Peyer's patch (tissue), 4 donors: Measurements from ENCODE around the gene MAML2. TPM values are rescaled to one million over a fixed set of nuclear protein-coding genes. Genes with fewer than 3 reads are reported as not detected.

ENCODE experiments used
- DNase-seq, 3 donors: peaks; one replicate each; pipeline ENCODE4 v3.0.0-alpha.2; 2017 to 2019
- H3K27ac ChIP-seq, 4 donors: fragments of 200-600 bp; sonication (generic); one replicate each; pipeline ENCODE4 v1.5.1; 2016 to 2019
- H3K27me3 ChIP-seq, 2 donors: fragments of 200-600 bp; sonication (generic); one replicate each; pipeline ENCODE4 v1.5.1; 2019
- H3K36me3 ChIP-seq, 3 donors: fragments of 200-600 bp; sonication (generic); one replicate each; pipeline ENCODE4 v1.5.1; 2016 to 2019
- H3K4me1 ChIP-seq, 4 donors: fragments of 200-600 bp; sonication (generic); one replicate each; pipeline ENCODE4 v1.5.1; 2016 to 2019
- H3K4me3 ChIP-seq, 4 donors: fragments of 200-600 bp; sonication (generic); 1 replicate in 3 of 4; 2 replicates in 1 of 4; pipeline ENCODE4 v1.5.1; 2016 to 2019; ENCODE audit warnings: mild to moderate bottlenecking in 1 of 4
- H3K9me3 ChIP-seq, 4 donors: fragments of 200-600 bp; sonication (generic); one replicate each; pipeline ENCODE4 v1.5.1; 2016 to 2019; ENCODE audit warnings: mild to moderate bottlenecking in 1 of 4
- POLR2A ChIP-seq, 2 donors: fragments of 450-650 bp; IDR thresholded peaks; one replicate each; pipeline ENCODE4 v1.5.1; 2017; ENCODE audit warnings: antibody characterized with exemption in 2 of 2, mild to moderate bottlenecking in 2 of 2, moderate library complexity in 2 of 2
- small RNA-seq, 2 donors: library from RNA; depleted of rRNA; stranded (forward); fragments of <200 nt; gene quantifications; one replicate each; pipeline ENCODE3, GENCODE V24; 2016
- total RNA-seq, 4 donors: library from RNA; depleted of rRNA; stranded (reverse); fragments of >200 nt; gene quantifications; one replicate each; pipeline ENCODE4 v1.1.0, GENCODE V29; 2016
- TF ChIP-seq, protein P1 (sequence below), 6 experiments: fragments of 450-650 bp in 4 of 6; fragments of 200-600 bp in 2 of 6; sonication (generic) in 1 of 6; IDR thresholded peaks; one replicate each; pipeline ENCODE4 v1.5.1; 2017 to 2019; ENCODE audit warnings: antibody characterized with exemption in 6 of 6, mild to moderate bottlenecking in 3 of 6, moderate library complexity in 1 of 6

Gene MAML2
- total RNA-seq, 4 donors from 2014 or later, result 8.4 to 60.2 (median 22.7) TPM

DNA sequence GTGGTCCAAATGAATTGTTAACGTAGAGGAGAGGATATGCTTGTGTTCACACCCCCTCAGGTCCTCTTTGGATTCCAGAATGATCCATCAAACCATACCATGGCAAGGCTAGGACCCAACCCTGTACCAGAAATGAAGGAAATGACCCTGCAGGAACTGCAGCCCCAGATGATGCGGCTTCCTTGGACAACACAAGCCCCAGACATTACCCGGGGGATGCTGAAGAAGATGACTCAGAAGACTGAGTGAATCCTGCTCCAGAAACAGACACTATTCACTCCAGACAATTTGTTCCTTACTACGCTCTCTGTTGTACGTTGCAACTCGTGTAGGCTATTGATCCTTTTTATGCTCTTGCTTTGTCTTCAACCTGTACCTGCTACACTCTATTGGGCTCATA is 403.9 kb downstream of the MAML2 start:
- no peak overlapping the region for H3K4me3 ChIP-seq
- DNase-seq, result no peak
- H3K27me3 ChIP-seq, result no peaks in the 10 kb centered on the region
- no peaks in the 10 kb centered on the region for H3K4me1 ChIP-seq
- no peaks in the 10 kb centered on the region for H3K36me3 ChIP-seq
- H3K9me3 ChIP-seq, result no peaks in the 10 kb centered on the region
- H3K27ac ChIP-seq, result no peak overlapping the region
- TF ChIP-seq, protein P1, sequence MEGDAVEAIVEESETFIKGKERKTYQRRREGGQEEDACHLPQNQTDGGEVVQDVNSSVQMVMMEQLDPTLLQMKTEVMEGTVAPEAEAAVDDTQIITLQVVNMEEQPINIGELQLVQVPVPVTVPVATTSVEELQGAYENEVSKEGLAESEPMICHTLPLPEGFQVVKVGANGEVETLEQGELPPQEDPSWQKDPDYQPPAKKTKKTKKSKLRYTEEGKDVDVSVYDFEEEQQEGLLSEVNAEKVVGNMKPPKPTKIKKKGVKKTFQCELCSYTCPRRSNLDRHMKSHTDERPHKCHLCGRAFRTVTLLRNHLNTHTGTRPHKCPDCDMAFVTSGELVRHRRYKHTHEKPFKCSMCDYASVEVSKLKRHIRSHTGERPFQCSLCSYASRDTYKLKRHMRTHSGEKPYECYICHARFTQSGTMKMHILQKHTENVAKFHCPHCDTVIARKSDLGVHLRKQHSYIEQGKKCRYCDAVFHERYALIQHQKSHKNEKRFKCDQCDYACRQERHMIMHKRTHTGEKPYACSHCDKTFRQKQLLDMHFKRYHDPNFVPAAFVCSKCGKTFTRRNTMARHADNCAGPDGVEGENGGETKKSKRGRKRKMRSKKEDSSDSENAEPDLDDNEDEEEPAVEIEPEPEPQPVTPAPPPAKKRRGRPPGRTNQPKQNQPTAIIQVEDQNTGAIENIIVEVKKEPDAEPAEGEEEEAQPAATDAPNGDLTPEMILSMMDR (IDR thresholded peaks at IDR 0.05), result no peak
- no peak for TF ChIP-seq POLR2A (IDR thresholded peaks at IDR 0.05)

DNA sequence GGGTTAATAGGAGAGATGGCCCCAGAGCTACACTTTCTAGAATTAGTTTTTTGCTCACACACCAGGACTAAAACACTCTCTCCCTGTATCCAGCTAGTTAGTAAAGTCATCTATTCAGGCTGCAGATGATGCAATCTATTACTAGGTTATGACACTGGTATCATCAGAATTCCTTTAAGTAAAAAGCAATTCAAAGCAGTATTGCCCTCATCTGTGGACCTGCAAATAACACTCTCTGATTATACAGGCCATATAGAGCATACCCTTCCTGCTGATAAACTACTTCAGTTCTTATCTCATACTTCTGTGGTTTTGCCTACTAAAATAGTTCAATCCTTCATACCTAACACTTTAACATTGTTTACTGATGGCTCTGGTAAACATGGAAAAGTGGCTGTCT is 405.6 kb downstream of the MAML2 start:
- no peaks in the 10 kb centered on the region for H3K27me3 ChIP-seq
- no peaks in the 10 kb centered on the region for H3K36me3 ChIP-seq
- H3K9me3 ChIP-seq, result no peaks in the 10 kb centered on the region
- H3K27ac ChIP-seq, result no peak overlapping the region
- no peaks in the 10 kb centered on the region for H3K4me1 ChIP-seq
- TF ChIP-seq POLR2A (IDR thresholded peaks at IDR 0.05), result no peak
- TF ChIP-seq, protein P1 (IDR thresholded peaks at IDR 0.05), result no peak
- H3K4me3 ChIP-seq, result no peak overlapping the region
- DNase-seq, result no peak

DNA sequence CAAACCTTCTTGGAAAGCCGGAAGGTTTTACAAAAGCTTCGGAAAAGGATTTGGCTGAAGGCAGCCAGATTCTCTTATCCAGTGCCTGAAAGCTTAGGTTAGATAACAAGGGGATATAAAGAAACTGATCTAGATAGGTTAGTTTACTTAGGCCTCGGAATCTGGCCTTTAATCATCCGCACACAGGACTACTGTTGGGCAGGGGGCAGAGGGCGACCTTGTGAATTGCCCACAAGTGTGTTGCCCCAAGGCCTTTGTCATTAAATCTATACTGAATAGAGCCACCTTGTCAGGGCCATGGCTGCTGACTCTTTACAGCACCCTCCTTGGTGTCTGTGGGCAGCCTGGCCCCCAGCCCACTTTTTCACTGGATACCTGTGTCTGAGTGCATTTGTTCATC is 409.4 kb downstream of the MAML2 start:
- H3K4me3 ChIP-seq, result no peak overlapping the region
- no peaks in the 10 kb centered on the region for H3K4me1 ChIP-seq
- H3K27me3 ChIP-seq, result no peaks in the 10 kb centered on the region
- H3K27ac ChIP-seq, result no peak overlapping the region
- H3K9me3 ChIP-seq, result peaks cover 0 to 3% (median 0%) of the 10 kb centered on the region in 4 donors
- H3K36me3 ChIP-seq, result no peaks in the 10 kb centered on the region
- TF ChIP-seq, protein P1 (IDR thresholded peaks at IDR 0.05), result no peak
- TF ChIP-seq POLR2A (IDR thresholded peaks at IDR 0.05), result no peak
- no peak for DNase-seq

DNA sequence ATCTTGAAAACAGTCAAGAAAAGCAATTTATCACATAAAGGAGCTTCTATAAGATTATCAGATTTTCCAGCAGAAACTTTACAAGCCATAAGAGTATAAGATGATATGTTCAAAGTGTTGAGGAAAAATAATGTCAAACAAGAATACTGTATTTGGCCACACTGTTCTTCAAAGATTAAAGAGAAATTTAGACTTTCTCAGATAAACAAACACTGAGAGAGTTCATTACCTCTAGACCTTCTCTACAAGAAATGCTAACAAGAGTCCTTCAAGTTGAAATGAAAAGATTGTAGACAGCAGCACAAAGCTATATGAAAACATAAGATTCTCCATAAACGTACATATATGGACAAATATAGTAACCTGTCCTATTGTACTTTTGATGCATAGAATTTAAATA is 411.1 kb downstream of the MAML2 start:
- TF ChIP-seq POLR2A (IDR thresholded peaks at IDR 0.05), result no peak
- DNase-seq, result no peak
- Histone ChIP-seq H3K4me3 (no peak overlapping the region), H3K27me3 (no peaks in the 10 kb centered on the region), H3K4me1 (no peaks in the 10 kb centered on the region), H3K9me3 (peaks cover 0 to 3% (median 0%) of the 10 kb centered on the region in 4 donors), H3K36me3 (no peaks in the 10 kb centered on the region), H3K27ac (no peak overlapping the region)

DNA sequence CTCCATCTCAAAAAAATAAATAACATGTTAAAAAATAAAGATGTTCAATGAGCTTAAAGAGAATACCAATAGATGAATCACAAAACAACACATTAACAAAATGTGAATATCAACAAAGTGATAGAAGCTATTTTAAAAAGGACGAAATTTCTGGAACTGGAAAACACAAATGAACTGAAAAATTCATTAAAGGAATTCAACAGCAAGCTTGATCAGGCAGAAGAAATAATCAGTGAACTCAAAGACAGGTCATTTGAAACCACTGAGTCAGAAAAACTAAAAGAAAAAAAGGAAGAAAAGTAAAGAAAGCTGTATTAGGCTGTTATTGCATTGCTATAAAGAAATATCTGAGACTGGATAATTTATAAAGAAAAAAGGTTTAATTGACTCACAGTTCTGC is 412.0 kb downstream of the MAML2 start:
- H3K9me3 ChIP-seq, result peaks cover 0 to 3% (median 0%) of the 10 kb centered on the region in 4 donors
- H3K27me3 ChIP-seq, result no peaks in the 10 kb centered on the region
- H3K4me1 ChIP-seq, result no peaks in the 10 kb centered on the region
- no peaks in the 10 kb centered on the region for H3K36me3 ChIP-seq
- no peak overlapping the region for H3K27ac ChIP-seq
- TF ChIP-seq, protein P1 (IDR thresholded peaks at IDR 0.05), result no peak
- no peak for TF ChIP-seq POLR2A (IDR thresholded peaks at IDR 0.05)
- no peak for DNase-seq
- H3K4me3 ChIP-seq, result no peak overlapping the region

DNA sequence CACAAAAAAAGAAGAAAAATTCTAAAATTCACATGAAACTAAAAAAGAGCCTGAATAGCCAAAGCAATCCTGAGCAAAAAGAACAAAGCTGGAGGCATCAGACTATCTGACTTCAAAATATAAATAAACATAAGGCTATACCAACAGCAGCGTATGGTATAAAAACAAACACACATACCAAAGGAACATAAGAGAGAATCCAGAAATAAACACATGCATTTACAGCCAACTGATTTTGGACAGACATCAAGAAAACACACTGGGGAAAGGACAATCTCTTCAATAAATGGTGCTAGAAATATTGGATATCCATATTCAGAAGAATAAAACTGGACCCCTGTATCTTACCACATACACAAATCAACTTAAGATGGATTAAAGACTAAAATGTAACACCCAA is 416.3 kb downstream of the MAML2 start:
- TF ChIP-seq POLR2A (IDR thresholded peaks at IDR 0.05), result no peak
- TF ChIP-seq, protein P1 (IDR thresholded peaks at IDR 0.05), result no peak
- H3K27ac ChIP-seq, result no peak overlapping the region
- no peaks in the 10 kb centered on the region for H3K27me3 ChIP-seq
- H3K36me3 ChIP-seq, result no peaks in the 10 kb centered on the region
- H3K9me3 ChIP-seq, result peaks cover 0 to 3% (median 0%) of the 10 kb centered on the region in 4 donors
- no peak overlapping the region for H3K4me3 ChIP-seq
- H3K4me1 ChIP-seq, result peaks cover 0 to 7% (median 2%) of the 10 kb centered on the region in 4 donors
- DNase-seq, result no peak

Small RNAs within 50 kb of the gene (small RNA-seq; reads per million reads assigned to genes)
- gene MIR1260B, result 0 reads per million in 2 donors

Other genes starting within 250 kb of the MAML2 start
- 10 to 100 TPM; 19.3 to 63.5 (median 31.1) TPM for gene CCDC82, start 46.7 kb upstream of the MAML2 start, total RNA-seq
- 10 to 100 TPM in 1 of 4 donors, 1 to 10 TPM in 3; 6.8 to 13.2 (median 8.5) TPM for gene JRKL, start 46.8 kb upstream of the MAML2 start, total RNA-seq